ENCODE data around the gene GFRA1.

DNA sequence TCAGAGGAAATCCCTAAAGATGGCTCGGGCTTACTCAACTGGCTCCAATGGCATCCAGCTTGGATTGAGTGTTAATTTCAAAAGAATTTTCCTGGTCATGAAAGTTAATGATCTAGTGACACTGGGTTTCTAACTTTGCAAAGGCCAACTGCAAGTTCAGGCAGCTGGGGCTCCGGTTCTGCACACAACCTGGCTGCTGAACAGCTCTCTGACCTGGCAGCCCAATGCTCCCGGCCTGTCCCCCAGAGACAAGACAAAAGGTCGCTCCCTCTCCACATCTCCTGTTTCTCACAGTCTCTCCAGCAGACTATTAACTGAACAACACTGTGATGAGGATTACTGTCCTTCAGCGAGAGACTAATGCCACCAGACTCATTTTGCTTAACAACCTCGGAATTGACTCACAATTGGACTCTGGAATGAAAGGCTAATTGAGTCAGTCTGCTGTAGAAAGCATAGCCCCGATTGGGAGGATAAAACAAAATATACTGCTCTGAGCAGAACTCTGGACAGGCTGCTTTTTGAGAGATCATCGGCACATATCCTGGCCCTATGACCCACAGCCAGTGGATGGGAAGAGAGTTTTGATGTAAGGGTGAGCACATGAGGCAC is 174.5 kb downstream of the GFRA1 start:
- TF ChIP-seq, protein P1, sequence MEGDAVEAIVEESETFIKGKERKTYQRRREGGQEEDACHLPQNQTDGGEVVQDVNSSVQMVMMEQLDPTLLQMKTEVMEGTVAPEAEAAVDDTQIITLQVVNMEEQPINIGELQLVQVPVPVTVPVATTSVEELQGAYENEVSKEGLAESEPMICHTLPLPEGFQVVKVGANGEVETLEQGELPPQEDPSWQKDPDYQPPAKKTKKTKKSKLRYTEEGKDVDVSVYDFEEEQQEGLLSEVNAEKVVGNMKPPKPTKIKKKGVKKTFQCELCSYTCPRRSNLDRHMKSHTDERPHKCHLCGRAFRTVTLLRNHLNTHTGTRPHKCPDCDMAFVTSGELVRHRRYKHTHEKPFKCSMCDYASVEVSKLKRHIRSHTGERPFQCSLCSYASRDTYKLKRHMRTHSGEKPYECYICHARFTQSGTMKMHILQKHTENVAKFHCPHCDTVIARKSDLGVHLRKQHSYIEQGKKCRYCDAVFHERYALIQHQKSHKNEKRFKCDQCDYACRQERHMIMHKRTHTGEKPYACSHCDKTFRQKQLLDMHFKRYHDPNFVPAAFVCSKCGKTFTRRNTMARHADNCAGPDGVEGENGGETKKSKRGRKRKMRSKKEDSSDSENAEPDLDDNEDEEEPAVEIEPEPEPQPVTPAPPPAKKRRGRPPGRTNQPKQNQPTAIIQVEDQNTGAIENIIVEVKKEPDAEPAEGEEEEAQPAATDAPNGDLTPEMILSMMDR (IDR thresholded peaks at IDR 0.05): no peak
- TF ChIP-seq EZH2 (IDR thresholded peaks at IDR 0.05) (no peak), EZH2phosphoT487 (IDR thresholded peaks at IDR 0.05) (no peak)
